Ectodermal cell (in vitro differentiated cells): Measurements from ENCODE around the gene LASP1NB.
"Not testable (repeated sequence)": the region's sequence is repeated elsewhere in the genome, so short reads cannot be mapped to it uniquely, and the experiment has no call there.

Experiments used
- H3K27ac ChIP-seq: 2 replicates; pipeline ENCODE4 v1.7.0; 2013; ENCODE audit warnings: mild to moderate bottlenecking, low read depth, low read length; ENCODE audit not compliant: insufficient read depth, poor library complexity, severe bottlenecking
- H3K27me3 ChIP-seq: 2 replicates; pipeline ENCODE4 v1.7.0; 2013; ENCODE audit warnings: mild to moderate bottlenecking, low read length; ENCODE audit not compliant: insufficient read depth, control insufficient read depth, poor library complexity, severe bottlenecking
- H3K36me3 ChIP-seq: one replicate; pipeline ENCODE4 v1.7.0; 2013; ENCODE audit warnings: low read length; ENCODE audit not compliant: control insufficient read depth, insufficient read depth
- H3K4me1 ChIP-seq: one replicate; pipeline ENCODE4 v1.7.0; 2013; ENCODE audit warnings: low read length; ENCODE audit not compliant: control insufficient read depth, insufficient read depth
- H3K4me3 ChIP-seq: 2 replicates; pipeline ENCODE4 v1.7.0; 2013; ENCODE audit warnings: low read depth, low read length, control low read depth; ENCODE audit not compliant: insufficient read depth
- H3K9me3 ChIP-seq: 2 replicates; pipeline ENCODE4 v1.7.0; 2013; ENCODE audit warnings: mild to moderate bottlenecking, low read length, moderate library complexity; ENCODE audit not compliant: control insufficient read depth
- WGBS, 2 experiments: methylation state at CpG; one replicate each; pipeline ENCODE4 v1.1.7; 2013; ENCODE audit warnings: missing lambda C conversion rate in 2 of 2; 5-methylcytosine and 5-hydroxymethylcytosine counted together

The LASP1NB gene

DNA sequence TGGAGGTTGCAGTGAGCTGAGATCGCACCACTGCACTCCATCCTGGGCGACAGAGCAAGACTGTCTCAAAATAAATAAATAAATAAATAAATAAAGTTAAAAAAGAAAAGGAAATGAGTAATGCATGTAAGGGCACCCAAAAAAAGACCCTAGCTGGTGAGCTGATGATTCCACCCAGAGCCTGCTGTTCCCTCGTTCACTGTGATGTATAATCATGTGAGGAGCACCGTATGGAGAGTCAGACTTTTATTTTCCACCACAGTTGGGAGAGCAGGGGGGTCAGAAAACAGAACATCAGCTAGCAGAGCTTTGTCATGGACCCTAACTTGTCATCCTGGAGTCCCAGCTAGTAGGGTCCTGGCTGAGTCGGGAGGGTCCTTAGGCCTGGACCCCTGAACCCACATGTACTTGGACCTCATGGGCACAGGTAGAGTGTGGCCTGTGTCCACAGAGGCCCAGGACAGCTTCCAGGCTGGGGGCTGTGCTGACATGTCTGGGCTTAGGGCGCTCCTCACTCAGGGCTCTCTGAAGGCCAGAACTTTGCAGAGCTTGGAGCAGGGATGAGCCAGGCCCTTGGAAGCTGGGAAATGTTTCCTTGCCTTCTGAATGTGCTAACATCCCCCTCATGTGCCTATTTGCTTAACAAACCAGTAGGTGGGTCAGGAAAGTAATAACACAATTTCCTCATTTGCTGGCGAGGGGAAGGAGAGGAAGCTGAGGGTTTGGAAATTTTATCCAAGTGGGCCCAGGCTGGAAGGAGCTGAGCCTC lies 18.8 kb upstream of the LASP1NB start:
- H3K4me3 ChIP-seq = no peak overlapping the region
- no peaks in the 10 kb centered on the region for H3K27me3 ChIP-seq
- H3K4me1 ChIP-seq = peaks cover 9% of the 10 kb centered on the region
- H3K36me3 ChIP-seq = no peaks in the 10 kb centered on the region
- H3K9me3 ChIP-seq = no peaks in the 10 kb centered on the region
- no peak overlapping the region for H3K27ac ChIP-seq
- 88 to 93% methylated on average over 5 to 6 of the region's 7 CpGs for WGBS, 2 experiments

DNA sequence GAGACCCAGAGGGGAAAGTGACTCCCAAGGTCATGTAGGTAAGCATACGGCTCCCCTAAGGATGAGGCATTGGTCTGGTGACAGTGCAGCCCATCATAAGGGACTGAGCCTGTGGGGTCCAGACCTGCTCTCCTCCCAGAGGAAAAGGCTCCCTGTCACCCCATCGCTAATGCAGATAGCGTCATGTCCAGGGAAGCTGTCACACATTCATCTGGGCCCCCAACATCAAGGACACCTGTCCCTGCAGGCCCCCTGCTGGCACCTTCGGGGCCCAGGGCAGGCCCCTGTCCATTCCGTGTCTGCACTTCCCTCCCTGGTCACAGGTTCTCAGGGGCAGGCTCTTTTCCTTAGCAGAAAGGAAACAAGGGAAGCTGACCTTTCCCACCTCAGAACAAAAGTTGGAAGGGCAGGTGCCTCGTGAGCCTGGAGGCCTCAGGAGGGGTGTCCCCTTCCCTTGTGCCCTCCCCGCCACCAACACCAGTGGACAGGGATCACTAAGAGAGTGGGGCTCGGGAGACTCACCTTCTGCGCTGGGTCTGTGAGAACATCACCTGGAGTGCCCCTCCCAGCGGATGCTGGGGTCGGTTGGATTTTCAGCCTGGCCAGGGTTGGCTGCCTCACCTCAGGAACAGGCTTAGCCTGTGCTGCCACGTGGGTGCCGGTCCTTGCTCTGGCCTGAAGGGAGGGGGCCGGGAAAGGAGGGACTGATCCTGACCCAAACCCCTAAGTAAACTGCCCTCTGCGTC lies 17.3 kb upstream of the LASP1NB start:
- no peaks in the 10 kb centered on the region for H3K9me3 ChIP-seq
- WGBS, 2 experiments = 75 to 77% methylated on average over 15 of the region's 15 CpGs

DNA sequence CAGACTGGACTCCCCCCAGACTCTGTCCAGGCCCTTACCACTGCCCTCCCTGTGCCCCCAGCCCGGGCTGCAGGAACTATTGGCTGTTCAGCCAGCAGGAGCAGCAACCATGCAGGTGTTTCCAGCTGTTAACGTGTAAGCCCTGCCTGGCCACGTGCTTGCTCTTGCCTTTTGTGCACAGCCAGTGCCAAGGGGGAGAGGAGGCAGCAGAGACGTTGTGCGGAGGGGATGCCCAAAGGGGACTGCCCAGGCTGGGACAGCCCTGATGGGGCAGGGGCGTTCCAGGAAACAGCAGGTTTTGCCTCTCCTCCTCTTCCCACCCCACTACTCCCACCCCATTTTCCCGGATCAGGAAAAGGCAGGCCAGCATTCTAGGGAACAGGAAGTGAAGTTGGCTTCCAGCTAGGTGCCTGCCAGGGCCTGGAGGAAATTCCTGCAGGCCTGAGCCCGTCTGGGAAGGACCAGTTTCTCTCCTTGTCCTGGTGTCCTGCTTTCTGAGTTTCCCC lies 16.7 kb upstream of the LASP1NB start:
- H3K4me3 ChIP-seq = no peak overlapping the region
- no peaks in the 10 kb centered on the region for H3K9me3 ChIP-seq
- 69 to 73% methylated on average over 8 of the region's 8 CpGs for WGBS, 2 experiments
- H3K27ac ChIP-seq = no peak overlapping the region
- peaks cover 9% of the 10 kb centered on the region for H3K4me1 ChIP-seq
- no peaks in the 10 kb centered on the region for H3K36me3 ChIP-seq
- H3K27me3 ChIP-seq = no peaks in the 10 kb centered on the region

More for the DNA sequence above, 17.3 kb upstream of the LASP1NB start:
- H3K4me3 ChIP-seq = no peak overlapping the region
- H3K27ac ChIP-seq = no peak overlapping the region
- no peaks in the 10 kb centered on the region for H3K36me3 ChIP-seq
- H3K27me3 ChIP-seq = no peaks in the 10 kb centered on the region
- H3K4me1 ChIP-seq = peaks cover 9% of the 10 kb centered on the region

DNA sequence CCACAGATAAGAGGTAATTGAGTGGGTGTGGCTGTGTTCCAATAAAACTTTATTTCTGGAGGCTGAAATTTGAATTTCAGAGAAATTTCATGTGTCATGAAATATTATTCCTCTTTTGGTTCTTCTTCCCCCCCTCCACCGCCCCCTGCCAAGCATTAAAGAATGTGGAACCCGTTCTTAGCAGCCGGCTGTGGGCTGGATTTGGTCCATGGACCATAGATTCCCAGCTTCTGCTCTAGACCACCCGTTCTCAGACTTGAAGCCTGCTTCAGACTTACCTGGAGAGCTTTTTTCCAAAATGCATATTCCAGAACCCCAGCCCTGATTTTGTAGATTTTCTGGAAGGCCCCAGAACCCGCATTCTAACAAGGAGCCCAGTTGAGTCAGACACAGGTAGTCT lies 15.1 kb upstream of the LASP1NB start:
- Histone ChIP-seq H3K4me1 (peaks cover 9% of the 10 kb centered on the region), H3K4me3 (no peak overlapping the region), H3K27me3 (no peaks in the 10 kb centered on the region), H3K36me3 (peaks cover 10% of the 10 kb centered on the region), H3K27ac (no peak overlapping the region), H3K9me3 (no peaks in the 10 kb centered on the region)
- 74 to 77% methylated on average over 5 of the region's 5 CpGs for WGBS, 2 experiments

DNA sequence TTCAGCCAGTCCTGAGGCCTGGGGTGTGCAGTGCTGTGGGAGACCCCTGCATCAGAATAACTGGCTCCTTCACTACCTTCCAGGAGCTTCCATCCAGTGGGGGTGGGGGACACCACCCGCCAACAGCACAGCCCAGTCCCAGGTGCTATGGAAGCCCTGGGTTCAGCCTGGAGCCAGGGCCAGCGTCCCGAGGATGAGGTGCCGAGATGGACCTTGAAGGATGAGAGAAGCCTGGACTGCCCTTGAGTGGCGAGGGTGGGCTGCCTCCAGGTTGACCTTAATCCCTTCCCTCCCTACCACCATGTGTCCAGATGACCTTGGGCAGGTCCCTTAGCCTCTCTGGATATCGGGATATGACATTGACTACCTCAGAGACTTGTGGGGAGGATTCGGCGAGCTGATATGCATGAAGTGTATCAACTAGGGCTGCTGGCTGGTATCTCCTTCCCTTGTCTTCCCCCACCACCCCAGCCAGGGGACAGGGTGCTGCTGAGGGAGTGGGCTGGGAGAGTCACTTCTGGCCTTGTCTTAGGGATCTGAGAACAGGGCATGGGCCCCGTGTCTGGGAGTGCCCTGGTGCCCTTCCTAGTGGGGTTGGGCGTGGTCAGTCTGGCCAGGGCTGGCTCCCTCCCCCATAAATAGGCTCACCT lies 14.2 kb upstream of the LASP1NB start:
- H3K27ac ChIP-seq = no peak overlapping the region
- H3K4me3 ChIP-seq = no peak overlapping the region
- H3K27me3 ChIP-seq = no peaks in the 10 kb centered on the region
- WGBS, 2 experiments = 95 to 97% methylated on average over 10 of the region's 10 CpGs
- H3K36me3 ChIP-seq = peaks cover 16% of the 10 kb centered on the region
- peaks cover 9% of the 10 kb centered on the region for H3K4me1 ChIP-seq
- no peaks in the 10 kb centered on the region for H3K9me3 ChIP-seq

DNA sequence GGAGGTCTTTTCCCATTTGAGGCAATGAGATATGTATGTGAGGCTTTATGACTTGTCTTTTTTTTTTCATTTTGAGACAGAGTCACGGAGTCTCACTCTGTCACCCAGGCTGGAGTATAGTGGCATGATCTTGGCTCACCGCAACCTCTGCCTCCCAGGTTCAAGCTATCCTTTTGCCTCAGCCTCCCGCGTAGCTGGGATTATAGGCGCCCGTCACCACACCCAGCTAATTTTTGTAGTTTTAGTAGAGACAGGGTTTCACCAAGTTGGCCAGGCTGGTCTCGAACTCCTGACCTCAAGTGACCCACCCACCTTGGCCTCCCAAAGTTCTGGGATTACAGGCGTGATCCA lies 13.7 kb upstream of the LASP1NB start:
- not testable (repeated sequence) for H3K27ac ChIP-seq, H3K27me3 ChIP-seq, H3K4me1 ChIP-seq, H3K9me3 ChIP-seq, H3K4me3 ChIP-seq
- 96% methylated on average over 8 of the region's 8 CpGs for WGBS, 2 experiments
- H3K36me3 ChIP-seq = peaks cover 16% of the 10 kb centered on the region

DNA sequence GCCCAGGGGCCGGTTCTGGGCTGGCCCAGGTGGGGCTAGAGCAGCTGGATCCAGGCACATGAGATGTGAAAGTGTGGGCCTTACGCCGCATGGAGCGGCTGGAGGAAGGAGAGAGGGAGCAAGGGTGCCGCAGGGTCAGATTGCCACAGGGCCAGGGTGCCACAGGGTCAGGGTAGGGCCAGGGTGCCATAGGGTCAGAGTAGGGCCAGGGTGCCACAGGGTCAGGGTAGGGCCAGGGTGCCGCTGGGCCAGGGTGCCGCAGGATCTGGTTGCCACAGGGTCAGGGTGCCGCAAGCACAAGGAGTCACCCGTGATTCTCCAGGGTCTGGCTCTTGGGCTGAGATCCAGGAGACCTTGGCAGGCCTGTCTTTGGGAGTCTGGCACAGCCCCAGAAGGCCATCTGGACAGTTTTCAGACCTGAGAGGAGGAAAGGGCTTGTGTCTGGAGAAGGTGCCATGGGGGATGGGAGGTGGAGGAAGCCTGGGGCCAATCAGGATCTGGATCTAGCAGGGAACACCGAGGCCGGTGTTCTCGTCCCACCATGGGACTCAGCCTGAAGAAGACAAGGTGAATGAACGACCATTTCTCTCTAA lies 13.1 kb upstream of the LASP1NB start:
- H3K4me1 ChIP-seq = peaks cover 9% of the 10 kb centered on the region
- H3K27ac ChIP-seq = no peak overlapping the region
- H3K4me3 ChIP-seq = no peak overlapping the region
- no peaks in the 10 kb centered on the region for H3K9me3 ChIP-seq
- peaks cover 16% of the 10 kb centered on the region for H3K36me3 ChIP-seq
- no peaks in the 10 kb centered on the region for H3K27me3 ChIP-seq
- 95 to 96% methylated on average over 13 of the region's 13 CpGs for WGBS, 2 experiments

DNA sequence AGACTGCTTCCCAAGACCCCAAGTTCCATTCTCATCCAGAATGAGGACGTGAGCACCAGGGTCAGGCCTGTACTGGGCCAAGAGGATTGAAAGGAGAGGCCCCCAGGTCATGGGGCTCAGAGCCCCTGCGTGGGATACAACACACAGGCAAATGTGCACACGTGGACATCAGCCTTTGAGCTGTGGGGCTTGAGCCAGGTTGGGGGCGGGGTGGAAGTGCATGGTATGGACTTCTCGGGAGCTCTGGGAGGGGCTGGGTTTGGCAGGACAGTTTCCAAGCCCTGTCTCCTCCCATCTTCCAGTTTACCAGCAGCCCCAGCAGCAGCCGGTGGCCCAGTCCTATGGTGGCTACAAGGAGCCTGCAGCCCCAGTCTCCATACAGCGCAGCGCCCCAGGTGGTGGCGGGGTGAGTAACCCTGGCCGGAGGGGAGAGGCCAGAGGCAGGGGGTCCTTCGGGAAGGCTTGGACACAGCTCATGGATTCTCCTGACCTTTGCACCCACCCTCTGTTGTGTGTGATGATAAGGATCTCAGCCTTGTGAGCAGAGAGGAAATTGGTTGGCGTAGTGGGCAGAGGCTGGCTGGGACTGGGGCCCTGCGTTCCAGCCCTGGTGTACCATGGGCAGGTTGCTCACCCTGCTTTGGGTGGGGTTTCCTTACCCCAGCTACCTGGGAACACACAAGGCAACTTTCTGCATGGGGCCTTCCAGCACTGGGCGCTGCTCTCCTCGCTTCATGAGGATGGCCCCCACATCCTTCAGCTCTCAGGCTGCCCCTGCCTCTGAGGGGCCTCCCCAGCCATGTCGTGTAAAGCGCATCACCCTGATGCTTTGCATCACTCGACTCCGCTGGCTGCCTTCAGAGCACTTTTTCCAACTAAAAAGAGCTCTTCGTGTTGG lies 10.4 kb upstream of the LASP1NB start:
- Histone ChIP-seq H3K27ac (no peak overlapping the region), H3K9me3 (no peaks in the 10 kb centered on the region), H3K36me3 (peaks cover 21% of the 10 kb centered on the region), H3K4me1 (no peaks in the 10 kb centered on the region), H3K4me3 (no peak overlapping the region), H3K27me3 (no peaks in the 10 kb centered on the region)
- 91 to 95% methylated on average over 20 of the region's 20 CpGs for WGBS, 2 experiments

DNA sequence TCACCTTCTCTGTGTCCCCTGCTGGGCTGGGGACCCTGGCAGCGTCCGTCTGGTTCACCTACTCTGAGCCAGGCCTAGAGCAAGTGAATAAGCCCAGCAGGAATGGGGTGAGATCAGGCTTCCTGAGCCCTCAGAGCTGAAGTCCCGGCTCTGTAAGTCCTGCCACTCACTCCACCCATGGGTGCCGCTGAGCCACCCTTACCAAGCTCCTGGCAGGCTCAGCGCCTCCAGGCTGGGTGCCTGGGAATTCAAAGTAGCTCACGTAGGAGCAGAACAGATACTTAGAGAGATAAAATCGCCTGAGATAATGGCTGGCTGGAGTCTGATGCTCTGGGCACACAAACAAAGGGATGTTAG lies 9.8 kb upstream of the LASP1NB start:
- H3K9me3 ChIP-seq = no peaks in the 10 kb centered on the region
- no peaks in the 10 kb centered on the region for H3K4me1 ChIP-seq
- H3K27me3 ChIP-seq = no peaks in the 10 kb centered on the region
- 96 to 97% methylated on average over 7 of the region's 7 CpGs for WGBS, 2 experiments
- peaks cover 21% of the 10 kb centered on the region for H3K36me3 ChIP-seq
- H3K4me3 ChIP-seq = no peak overlapping the region
- no peak overlapping the region for H3K27ac ChIP-seq
